ENCODE data around the gene SRRM1. TPM values are rescaled to one million over a fixed set of nuclear protein-coding genes. Genes with fewer than 3 reads are reported as not detected.
A peak's percentile ranks its signal among the peaks of the same experiment; 100 is the strongest.

SRRM1 gene
- 100 to 1,000 TPM; 105 to 138 (median 119) TPM for polyA plus RNA-seq (ENCODE audit: insufficient read length in 3 of 3)

- peak; percentile 95 to 99 (median 98) for DNase-seq (ENCODE audit: low read depth in 3 of 3, low spot score in 2 of 3)
Measured at GRCh38 chr1:24642481-24643362, at the start of gene SRRM1. Gene SRRM1 (plus strand): TSS chr1:24643302. CDS start chr1:24643327, 25 bp downstream.

- DNase-seq (ENCODE audit: low read depth in 3 of 3, low spot score in 2 of 3) = no peak
Measured at GRCh38 chr1:24594328-24594598, 48.8 kb upstream of the SRRM1 start.

- DNase-seq (ENCODE audit: low read depth in 3 of 3, low spot score in 2 of 3) = no peak
Measured at GRCh38 chr1:24596401-24596880, 46.7 kb upstream of the SRRM1 start.

GRCh38 chr1:24599265-24599664, 43.8 kb upstream of the SRRM1 start:
- DNase-seq (ENCODE audit: low read depth in 3 of 3, low spot score in 2 of 3) = no peak

GRCh38 chr1:24600551-24600950, 42.6 kb upstream of the SRRM1 start:
- no peak for DNase-seq (ENCODE audit: low read depth in 3 of 3, low spot score in 2 of 3)

GRCh38 chr1:24605534-24606295, 37.4 kb upstream of the SRRM1 start:
- DNase-seq (ENCODE audit: low read depth in 3 of 3, low spot score in 2 of 3) = no peak

GRCh38 chr1:24606296-24606605, 36.9 kb upstream of the SRRM1 start:
- no peak for DNase-seq (ENCODE audit: low read depth in 3 of 3, low spot score in 2 of 3)

GRCh38 chr1:24606621-24607020, 36.5 kb upstream of the SRRM1 start:
- DNase-seq (ENCODE audit: low read depth in 3 of 3, low spot score in 2 of 3) = no peak

- DNase-seq (ENCODE audit: low read depth in 3 of 3, low spot score in 2 of 3) = no peak
Measured at GRCh38 chr1:24609949-24610517, 33.1 kb upstream of the SRRM1 start.

- no peak for DNase-seq (ENCODE audit: low read depth in 3 of 3, low spot score in 2 of 3)
Measured at GRCh38 chr1:24619376-24619775, 23.7 kb upstream of the SRRM1 start.

GRCh38 chr1:24620678-24621077, 22.4 kb upstream of the SRRM1 start:
- no peak for DNase-seq (ENCODE audit: low read depth in 3 of 3, low spot score in 2 of 3)

- DNase-seq (ENCODE audit: low read depth in 3 of 3, low spot score in 2 of 3) = no peak
Measured at GRCh38 chr1:24621121-24621520, 22.0 kb upstream of the SRRM1 start.

GRCh38 chr1:24622218-24622617, 20.9 kb upstream of the SRRM1 start:
- DNase-seq (ENCODE audit: low read depth in 3 of 3, low spot score in 2 of 3) = no peak

- DNase-seq (ENCODE audit: low read depth in 3 of 3, low spot score in 2 of 3) = no peak
Measured at GRCh38 chr1:24632832-24633175, 10.3 kb upstream of the SRRM1 start.

- DNase-seq (ENCODE audit: low read depth in 3 of 3, low spot score in 2 of 3) = peak; percentile 29 to 53 (median 47)
Measured at GRCh38 chr1:24635195-24635843, 7.8 kb upstream of the SRRM1 start.

GRCh38 chr1:24636661-24637357, 6.3 kb upstream of the SRRM1 start:
- DNase-seq (ENCODE audit: low read depth in 3 of 3, low spot score in 2 of 3) = no peak

GRCh38 chr1:24639094-24639493, 4.0 kb upstream of the SRRM1 start:
- DNase-seq (ENCODE audit: low read depth in 3 of 3, low spot score in 2 of 3) = no peak

- no peak for DNase-seq (ENCODE audit: low read depth in 3 of 3, low spot score in 2 of 3)
Measured at GRCh38 chr1:24639881-24640280, 3.2 kb upstream of the SRRM1 start.

- DNase-seq (ENCODE audit: low read depth in 3 of 3, low spot score in 2 of 3) = no peak
Measured at GRCh38 chr1:24640288-24640687, 2.8 kb upstream of the SRRM1 start.

GRCh38 chr1:24641646-24642151, 1.4 kb upstream of the SRRM1 start:
- peak in 1 of 3 donors; percentile 17 for DNase-seq (ENCODE audit: low read depth in 3 of 3, low spot score in 2 of 3)

Measured in right renal cortex interstitium (tissue), 3 donors.